OCI-LY7 (cell line): ENCODE data around the gene PFKFB2. TPM values are rescaled to one million over a fixed set of nuclear protein-coding genes. Genes with fewer than 3 reads are reported as not detected.
A peak's percentile ranks its signal among the peaks of the same experiment; 100 is the strongest.

Experiments
- BruUV-seq: library from RNA; stranded (reverse); fragments of 400-500 nt; replicated peaks from 2 replicates; lab custom pipeline; 2021; lab: Mats Ljungman, UMichigan
- CTCF ChIA-PET: fragments of 300-600 bp; sonication (Branson Sonifier 250); formaldehyde crosslinking; loops from one replicate; lab custom pipeline; 2022; ENCODE audit warnings: antibody characterized with exemption; ENCODE audit not compliant: unreplicated experiment; lab: Charles Lee
- POLR2A ChIA-PET: fragments of 300-600 bp; sonication (Branson Sonifier 250); formaldehyde crosslinking; loops from one replicate; lab custom pipeline; 2022; ENCODE audit warnings: antibody characterized with exemption; lab: Charles Lee
- DNase-seq: peaks from one replicate; pipeline ENCODE4 v3.0.0-alpha.2; 2015; ENCODE audit warnings: low spot score
- H2AFZ ChIP-seq: fragments of 200-600 bp; sonication (generic), shearing (Covaris generic); 2 replicates; pipeline ENCODE4 v1.6.1; 2014; ENCODE audit warnings: mild to moderate bottlenecking, antibody characterized with exemption, low read length, moderate library complexity
- H3K27ac ChIP-seq: fragments of 200-600 bp; sonication (generic); 2 replicates; pipeline ENCODE4 v1.5.1; 2014; ENCODE audit warnings: mixed run types, low read depth, mild to moderate bottlenecking, moderate library complexity, low read length, inconsistent platforms; ENCODE audit not compliant: poor library complexity, severe bottlenecking
- H3K36me3 ChIP-seq: fragments of 200-600 bp; sonication (generic); 2 replicates; pipeline ENCODE4 v1.6.1; 2014; ENCODE audit warnings: mild to moderate bottlenecking, antibody characterized with exemption, low read length, moderate library complexity, mixed read lengths; ENCODE audit not compliant: insufficient read depth
- H3K4me1 ChIP-seq: fragments of 200-600 bp; sonication (generic); 2 replicates; pipeline ENCODE4 v1.5.1; 2014; ENCODE audit warnings: mild to moderate bottlenecking, low read length; ENCODE audit not compliant: insufficient read depth, poor library complexity, severe bottlenecking
- H3K4me2 ChIP-seq: fragments of 200-600 bp; sonication (generic); 2 replicates; pipeline ENCODE4 v1.6.1; 2014; ENCODE audit warnings: mild to moderate bottlenecking, low read length
- H3K4me3 ChIP-seq: fragments of 200-600 bp; sonication (generic); 2 replicates; pipeline ENCODE4 v1.5.1; 2014; ENCODE audit warnings: mild to moderate bottlenecking, low read depth, low read length; ENCODE audit not compliant: poor library complexity, severe bottlenecking
- H3K79me2 ChIP-seq: fragments of 200-600 bp; sonication (generic); 2 replicates; pipeline ENCODE4 v1.6.1; 2016; ENCODE audit warnings: low read depth, mild to moderate bottlenecking, low read length, moderate library complexity, mixed read lengths; ENCODE audit not compliant: insufficient read depth
- H3K9me2 ChIP-seq: fragments of 200-600 bp; sonication (generic); 2 replicates; pipeline ENCODE4 v1.6.1; 2016; ENCODE audit warnings: mild to moderate bottlenecking, low read length, mixed read lengths; ENCODE audit not compliant: insufficient read depth
- H3K9me3 ChIP-seq: fragments of 200-600 bp; sonication (generic); 2 replicates; pipeline ENCODE4 v1.6.1; 2014; ENCODE audit warnings: mild to moderate bottlenecking, mixed run types, low read length, mixed read lengths
- H4K20me1 ChIP-seq: fragments of 200-600 bp; sonication (generic); 2 replicates; pipeline ENCODE4 v1.6.1; 2014; ENCODE audit warnings: mild to moderate bottlenecking, antibody characterized with exemption, low read length, moderate library complexity, mixed read lengths; ENCODE audit not compliant: insufficient read depth
- EZH2phosphoT487 ChIP-seq: fragments of 200-600 bp; sonication (generic); IDR thresholded peaks from 2 replicates; pipeline ENCODE4 v1.6.1; 2018; ENCODE audit warnings: low read depth, borderline replicate concordance, mild to moderate bottlenecking, mixed run types, antibody characterized with exemption, low read length, moderate library complexity, mixed read lengths
- intact Hi-C: fragments of 100-400 bp; cut with micrococcal nuclease; formaldehyde crosslinking; loops from one replicate; pipeline ENCODE4 v1.10.0; 2022; ENCODE audit not compliant: unreplicated experiment
- total RNA-seq, 2 experiments: library from RNA; depleted of rRNA in 1 of 2; stranded (reverse); fragments of >200 nt in 1 of 2; shearing (Covaris generic) in 1 of 2; gene quantifications; 2 replicates each; pipeline ENCODE4 v1.2.3, GENCODE V29; 2014 to 2022
- TF ChIP-seq, protein P1 (sequence below): fragments of 200-600 bp; sonication (generic); conservative IDR thresholded peaks from 2 replicates; pipeline ENCODE4 v1.5.1; 2014; ENCODE audit warnings: mild to moderate bottlenecking, antibody characterized with exemption, low read length, moderate library complexity, mixed read lengths

The PFKFB2 gene
- total RNA-seq, 2 experiments from 2014 or later = 9.8 to 13.1 TPM

DNA sequence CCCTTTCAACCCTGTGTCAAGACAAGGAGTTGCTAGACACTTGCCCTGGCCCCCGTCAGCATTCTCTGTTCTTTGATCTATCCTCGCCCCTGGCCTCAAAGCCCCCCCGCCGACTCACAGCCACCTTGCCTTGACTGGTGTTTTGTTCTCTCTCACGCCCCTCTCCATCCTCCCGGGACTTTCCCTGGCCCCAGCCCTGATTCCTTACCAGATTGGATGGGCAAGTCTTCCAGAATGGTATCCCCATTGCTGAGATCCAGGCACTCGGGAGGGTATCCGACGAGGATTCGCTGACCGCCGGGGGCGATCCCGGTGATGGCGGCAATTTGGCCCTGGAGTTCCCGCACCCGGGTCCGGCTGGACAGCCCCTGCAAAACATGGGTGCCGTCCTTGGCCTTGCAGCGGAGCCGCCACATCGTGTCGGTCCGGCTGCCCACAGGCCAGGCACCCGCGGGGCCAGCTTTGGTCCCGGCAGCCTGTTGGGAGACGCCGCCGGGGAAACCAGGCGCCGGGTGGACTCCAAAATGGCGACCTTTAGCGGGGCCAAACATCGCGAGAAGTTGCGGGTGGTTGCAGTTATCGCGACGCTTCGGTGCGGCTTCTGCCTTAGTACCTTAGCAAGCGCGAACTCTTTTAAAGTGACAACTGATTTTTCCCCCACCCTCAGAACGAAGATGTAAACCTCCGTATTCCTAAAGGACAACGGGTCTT lies 2.4 kb upstream of the PFKFB2 start:
- peaks cover 57% of the 10 kb centered on the region for H3K79me2 ChIP-seq
- POLR2A ChIA-PET = interaction anchor here (0.8 kb wide), 1 partner anchor 381 kb away, joined by 3 read pairs; no protein-coding TSS in a partner anchor
- peak overlapping the region; percentile 70 for H3K27ac ChIP-seq
- peaks cover 65% of the 10 kb centered on the region for H3K4me1 ChIP-seq
- no peaks in the 10 kb centered on the region for H3K9me3 ChIP-seq
- CTCF ChIA-PET = interaction anchor here (0.6 to 1.2 kb wide), 2 partner anchors 18 to 352 kb away, joined by 3 to 7 read pairs; partner anchors contain the start of gene C1orf116
- peak overlapping the region; percentile 94 for H3K4me2 ChIP-seq
- peak; percentile 95 for DNase-seq
- BruUV-seq = no TSS peak
- intact Hi-C loops = loop anchor here (1.0 to 5.0 kb wide), 3 partner anchors 27 to 272 kb away; partner anchors contain the start of gene CD55
- peak overlapping the region; percentile 95 for H3K4me3 ChIP-seq
- peaks cover 40% of the 10 kb centered on the region for H3K36me3 ChIP-seq
- TF ChIP-seq, protein P1, sequence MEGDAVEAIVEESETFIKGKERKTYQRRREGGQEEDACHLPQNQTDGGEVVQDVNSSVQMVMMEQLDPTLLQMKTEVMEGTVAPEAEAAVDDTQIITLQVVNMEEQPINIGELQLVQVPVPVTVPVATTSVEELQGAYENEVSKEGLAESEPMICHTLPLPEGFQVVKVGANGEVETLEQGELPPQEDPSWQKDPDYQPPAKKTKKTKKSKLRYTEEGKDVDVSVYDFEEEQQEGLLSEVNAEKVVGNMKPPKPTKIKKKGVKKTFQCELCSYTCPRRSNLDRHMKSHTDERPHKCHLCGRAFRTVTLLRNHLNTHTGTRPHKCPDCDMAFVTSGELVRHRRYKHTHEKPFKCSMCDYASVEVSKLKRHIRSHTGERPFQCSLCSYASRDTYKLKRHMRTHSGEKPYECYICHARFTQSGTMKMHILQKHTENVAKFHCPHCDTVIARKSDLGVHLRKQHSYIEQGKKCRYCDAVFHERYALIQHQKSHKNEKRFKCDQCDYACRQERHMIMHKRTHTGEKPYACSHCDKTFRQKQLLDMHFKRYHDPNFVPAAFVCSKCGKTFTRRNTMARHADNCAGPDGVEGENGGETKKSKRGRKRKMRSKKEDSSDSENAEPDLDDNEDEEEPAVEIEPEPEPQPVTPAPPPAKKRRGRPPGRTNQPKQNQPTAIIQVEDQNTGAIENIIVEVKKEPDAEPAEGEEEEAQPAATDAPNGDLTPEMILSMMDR = no peak
- no peak for TF ChIP-seq EZH2phosphoT487
- H4K20me1 ChIP-seq = peaks cover 31% of the 10 kb centered on the region
- H3K9me2 ChIP-seq = no peaks in the 10 kb centered on the region
- peak overlapping the region; percentile 96 for H2AFZ ChIP-seq

DNA sequence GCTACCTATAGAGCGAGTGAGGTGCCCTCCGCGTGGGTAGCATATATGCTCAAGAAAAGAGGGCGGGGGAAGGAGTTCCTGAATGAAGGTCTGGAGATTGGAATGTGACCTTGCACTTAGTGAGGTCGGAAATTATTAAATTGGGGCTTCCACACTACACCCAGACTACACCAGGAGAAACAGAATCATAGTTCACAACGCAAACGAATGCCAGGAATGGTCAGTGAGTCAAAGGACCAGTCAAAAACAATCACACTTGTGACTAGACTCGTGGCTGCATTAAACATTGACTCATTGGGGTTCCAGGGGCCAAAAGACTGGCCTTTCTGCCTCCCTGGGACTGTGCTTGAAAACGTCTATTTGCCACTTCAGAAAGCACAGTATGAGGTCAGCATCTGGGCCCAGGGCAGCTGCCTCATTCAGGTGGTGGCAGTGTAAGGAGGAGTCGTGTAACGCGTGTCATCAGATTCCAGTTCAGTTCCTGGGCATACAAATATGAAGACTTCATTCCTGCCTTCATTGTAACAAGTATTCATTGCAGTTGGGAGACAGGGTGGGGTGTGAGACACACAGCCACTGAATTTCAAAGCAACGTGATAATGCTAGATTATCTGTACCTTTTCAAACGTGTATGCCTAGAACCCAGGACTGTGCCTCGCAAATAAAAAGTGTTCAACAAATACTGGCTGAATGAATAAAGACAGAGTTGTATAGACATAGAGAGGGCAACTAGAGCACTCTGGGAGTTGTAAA lies 1.7 kb upstream of the PFKFB2 start, which contains the start of gene YOD1:
Gene YOD1, minus strand, starts transcription at position 18 of the 753 bp plus-strand sequence. CDS start 178 bp downstream, outside the sequence.
- Histone ChIP-seq H3K4me2 (peak within 1 kb of the TSS; percentile 94), H3K4me3 (peak within 1 kb of the TSS; percentile 95), H3K79me2 (peaks cover 50% of the 10 kb centered on the region), H3K27ac (peak within 1 kb of the TSS; percentile 70), H3K9me2 (no peaks in the 10 kb centered on the region), H2AFZ (peak within 1 kb of the TSS; percentile 96), H4K20me1 (peaks cover 24% of the 10 kb centered on the region), H3K4me1 (peaks cover 72% of the 10 kb centered on the region), H3K9me3 (no peaks in the 10 kb centered on the region), H3K36me3 (peaks cover 33% of the 10 kb centered on the region)
- TF ChIP-seq EZH2phosphoT487 = no peak
- TF ChIP-seq, protein P1 = no peak
- intact Hi-C loops = loop anchor here (5.0 kb wide), 2 partner anchors 119 to 271 kb away; partner anchors contain the start of gene CD55
- CTCF ChIA-PET = interaction anchor here (0.5 kb wide), 1 partner anchor 274 kb away, joined by 3 read pairs; no protein-coding TSS in a partner anchor
- no peak for DNase-seq
- no TSS peak for BruUV-seq
- POLR2A ChIA-PET = no interaction called here
